SIG-M5 (cell line): Measurements from ENCODE around the gene ZFYVE21.

Experiments used
- DNase-seq: peaks from one replicate; lab custom pipeline; 2025; lab: John Stamatoyannopoulos, UW

ZFYVE21 gene

DNA sequence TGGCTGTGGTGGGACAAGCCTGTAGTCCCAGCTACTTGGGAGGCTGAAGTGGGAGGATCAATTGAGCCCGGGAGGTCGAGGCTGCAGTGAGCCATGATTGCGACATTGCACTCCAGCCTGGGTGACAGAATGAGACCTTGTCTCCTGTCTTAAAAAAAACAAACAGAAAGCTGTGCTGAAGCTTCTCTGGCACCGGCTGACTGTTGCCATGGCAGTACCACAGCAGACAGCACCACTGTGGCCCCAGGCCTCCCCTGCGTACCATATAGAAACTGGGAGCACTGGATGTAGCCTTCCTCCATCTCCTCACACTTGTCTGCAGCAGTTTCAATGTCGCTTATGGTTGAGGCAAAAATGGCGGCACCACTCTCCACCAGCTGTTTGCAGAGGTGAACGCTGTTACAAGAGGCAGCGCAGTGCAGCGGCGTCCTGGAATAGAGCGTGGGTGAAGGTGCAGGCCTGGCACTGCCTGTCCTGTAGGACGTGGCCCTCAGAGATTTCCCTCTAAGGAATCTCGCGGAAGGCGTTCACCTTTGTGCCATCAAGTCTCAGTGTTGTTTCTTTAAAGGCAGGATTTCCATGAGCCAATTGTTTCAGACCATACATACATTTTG is 21.9 kb downstream of the ZFYVE21 start:
- DNase-seq = no peak

DNA sequence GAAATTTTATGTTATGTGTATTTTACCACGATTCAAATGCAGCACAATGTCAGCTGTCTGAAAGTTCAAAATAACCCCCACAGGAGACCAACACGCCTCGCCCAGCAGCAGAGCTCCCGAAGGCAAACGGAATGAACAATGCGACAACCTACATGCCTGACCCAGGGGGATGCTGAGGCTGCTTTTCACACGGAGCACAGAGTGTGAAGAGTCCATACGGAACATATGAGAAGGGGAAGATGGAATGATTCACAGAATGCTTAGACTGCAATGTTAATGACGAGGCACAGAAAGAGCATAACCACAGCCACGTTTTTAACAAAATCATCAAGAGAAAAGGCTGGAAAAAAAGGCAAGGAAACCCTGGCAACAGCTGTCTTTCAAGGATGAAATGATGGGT is 22.6 kb downstream of the ZFYVE21 start:
- no peak for DNase-seq

DNA sequence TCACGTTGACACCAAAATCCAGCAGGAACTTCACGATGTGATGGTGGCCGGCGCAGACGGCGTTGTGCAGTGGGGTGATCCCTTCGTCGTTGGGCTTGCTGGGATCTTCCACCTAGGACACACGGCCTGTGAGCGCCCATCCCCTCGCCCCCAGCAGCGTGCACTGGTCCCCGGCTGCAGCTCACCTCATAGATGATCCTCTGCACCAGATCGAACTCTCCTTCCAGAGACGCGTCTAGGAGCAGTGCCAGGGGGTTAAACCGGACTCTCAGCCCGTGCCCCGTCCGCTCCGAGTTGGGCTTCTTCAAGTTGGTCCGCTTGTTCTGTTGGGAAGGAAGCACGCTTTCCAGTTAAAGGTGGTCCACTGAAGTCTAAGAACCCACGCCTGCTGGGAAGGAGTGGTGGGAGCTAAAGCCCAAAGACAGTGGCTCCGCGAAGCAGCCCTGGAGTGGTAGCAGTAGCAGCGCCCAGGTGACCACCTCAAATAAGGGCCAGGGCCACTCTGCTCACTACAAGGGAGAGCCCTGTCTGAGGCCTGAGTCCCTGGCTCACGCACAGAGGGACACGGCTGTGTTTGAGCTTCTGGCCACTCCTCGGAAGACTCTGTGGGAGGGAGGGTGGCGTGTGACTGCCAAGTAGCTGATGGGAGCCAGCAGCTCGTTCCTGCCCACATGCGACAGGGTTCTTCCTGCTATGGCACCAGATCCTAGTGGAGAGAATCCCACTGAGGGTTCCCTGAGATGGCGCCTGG is 23.3 kb downstream of the ZFYVE21 start:
- DNase-seq = no peak

DNA sequence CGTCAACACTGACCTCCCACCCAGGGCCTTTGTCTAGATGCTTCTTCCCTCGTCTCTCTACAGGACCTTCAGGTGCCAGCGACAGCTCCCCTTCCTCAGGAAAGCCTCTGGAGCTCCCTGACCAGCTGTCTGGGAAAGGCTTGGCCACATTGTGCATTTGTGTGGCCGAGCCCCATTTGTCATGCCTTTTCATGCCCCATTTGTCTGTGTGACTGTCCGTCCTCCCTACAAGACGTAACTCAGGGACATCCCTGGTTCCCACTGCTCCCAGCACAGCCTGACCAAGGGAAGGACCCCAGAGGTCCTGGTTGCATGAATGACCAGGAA is 23.8 kb downstream of the ZFYVE21 start:
- DNase-seq = no peak

DNA sequence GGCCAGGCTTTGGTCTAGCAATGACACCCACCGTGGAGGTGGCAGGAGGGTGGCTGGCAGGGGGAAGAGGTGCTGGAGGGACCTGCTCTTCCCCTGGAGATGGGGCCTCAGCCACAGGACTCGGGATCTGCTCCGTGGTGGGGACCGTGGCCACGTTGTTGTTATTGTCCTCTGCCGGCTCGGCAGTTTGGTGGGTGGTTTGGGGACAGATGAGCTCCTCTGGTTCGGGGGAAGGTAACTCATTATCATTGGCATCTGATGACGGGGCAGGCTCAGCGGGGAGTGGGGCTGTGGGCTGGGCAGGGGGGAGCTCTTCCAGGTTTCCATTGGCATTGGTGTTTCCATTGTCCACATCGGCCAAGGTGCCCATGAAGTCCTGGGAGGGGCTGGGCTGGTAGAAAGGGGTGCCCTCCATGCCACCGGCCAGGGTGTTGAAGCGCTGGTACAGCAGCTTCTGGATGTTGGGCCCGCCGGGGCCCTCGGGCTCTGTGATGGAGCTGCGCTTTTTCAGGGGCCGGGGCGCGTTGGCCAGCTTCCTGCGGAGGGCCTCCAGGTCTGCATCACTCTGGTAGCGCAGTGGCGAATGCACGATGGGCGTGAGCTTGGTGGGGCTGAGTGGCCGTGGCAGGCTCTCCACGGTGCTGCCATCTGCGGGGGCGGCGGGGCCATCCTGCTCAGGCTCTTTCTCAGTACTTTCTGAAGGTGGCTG is 24.3 kb downstream of the ZFYVE21 start:
- no peak for DNase-seq

DNA sequence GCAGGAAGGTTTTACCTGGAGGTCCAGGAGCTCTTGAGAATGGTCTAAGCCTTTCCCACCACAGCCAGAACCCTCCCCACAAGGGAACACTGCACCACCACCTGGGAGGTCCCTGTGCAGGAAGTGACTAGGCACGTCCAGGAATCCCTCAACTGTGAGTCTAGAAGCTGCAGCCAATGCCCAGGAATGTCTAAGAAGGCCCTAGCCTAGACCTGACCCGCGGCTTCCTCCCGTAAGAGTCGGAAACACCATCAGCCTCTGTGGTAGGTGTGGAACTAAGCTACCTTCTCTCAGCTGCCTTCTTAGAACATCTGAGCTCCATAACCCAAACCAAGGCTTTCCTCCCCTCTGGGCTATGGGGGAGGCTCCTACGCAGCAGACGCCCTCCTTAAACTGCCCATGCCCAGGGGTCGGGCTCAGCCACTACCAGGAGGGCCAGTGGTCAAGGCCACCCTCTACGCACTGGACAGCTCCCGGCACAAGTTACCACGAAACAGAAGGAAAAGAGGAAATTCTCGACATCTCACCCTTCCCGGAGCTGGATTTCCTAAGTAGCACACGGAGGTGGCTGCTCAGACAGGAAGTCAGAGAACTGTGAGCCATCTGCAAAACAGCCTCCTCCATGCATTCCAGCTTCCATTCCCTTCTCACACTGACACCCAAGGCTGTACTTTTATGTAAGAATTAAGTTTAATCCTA is 25.5 kb downstream of the ZFYVE21 start:
- no peak for DNase-seq

DNA sequence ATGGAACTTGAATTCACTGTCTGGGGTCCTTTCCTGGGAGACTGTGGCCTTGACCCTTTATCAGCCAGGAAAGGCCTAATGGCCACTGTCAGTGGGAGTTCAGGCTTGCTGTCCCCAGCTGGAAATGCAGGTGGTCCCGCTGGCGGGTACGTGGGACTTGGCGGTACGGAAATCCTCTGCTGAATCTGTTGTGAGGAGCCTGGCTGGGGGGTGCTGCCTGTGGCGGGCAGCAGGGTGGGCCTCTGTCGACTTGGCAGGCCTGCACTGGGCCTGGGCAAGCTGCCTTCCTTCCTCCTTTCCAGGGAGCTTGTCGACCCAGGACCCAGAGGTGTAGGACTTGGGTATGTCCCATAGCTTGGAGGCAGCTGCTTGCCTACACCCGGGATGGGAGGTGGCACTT is 26.3 kb downstream of the ZFYVE21 start:
- DNase-seq = no peak

DNA sequence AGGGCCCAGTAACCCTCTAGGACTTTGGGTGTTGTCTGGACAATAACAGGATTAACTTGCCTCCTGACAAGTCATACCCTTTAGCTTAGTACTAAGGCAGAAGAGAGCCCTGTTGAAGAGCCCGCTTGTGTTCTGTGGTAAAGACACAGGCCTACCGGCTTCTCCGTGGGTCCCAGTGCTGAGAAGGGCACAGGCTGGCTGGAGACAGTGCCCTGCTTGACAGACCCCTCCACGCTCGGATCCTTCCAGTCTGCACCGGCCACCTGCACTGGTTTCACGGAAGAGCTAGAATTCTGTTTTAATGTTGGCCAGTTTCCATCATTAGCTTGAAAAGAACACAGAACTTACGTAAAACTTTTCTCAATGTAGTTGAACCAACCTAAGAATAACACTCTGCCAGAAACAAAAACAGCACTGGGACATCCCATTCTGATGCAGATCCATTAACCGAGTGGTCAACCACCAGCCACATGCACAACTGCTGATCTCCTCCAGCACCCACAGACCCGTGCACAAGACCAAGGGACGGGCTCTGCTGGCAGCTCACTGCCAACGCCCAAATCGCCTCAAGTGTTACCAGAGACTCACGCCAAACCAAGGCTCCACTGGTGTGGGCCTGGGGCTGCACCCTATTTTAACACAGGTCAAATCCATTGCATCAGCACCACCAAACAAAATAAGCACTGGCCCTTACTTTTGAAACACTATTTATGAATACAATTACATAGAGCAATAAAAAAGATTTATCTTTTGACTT is 27.1 kb downstream of the ZFYVE21 start:
- DNase-seq = no peak

DNA sequence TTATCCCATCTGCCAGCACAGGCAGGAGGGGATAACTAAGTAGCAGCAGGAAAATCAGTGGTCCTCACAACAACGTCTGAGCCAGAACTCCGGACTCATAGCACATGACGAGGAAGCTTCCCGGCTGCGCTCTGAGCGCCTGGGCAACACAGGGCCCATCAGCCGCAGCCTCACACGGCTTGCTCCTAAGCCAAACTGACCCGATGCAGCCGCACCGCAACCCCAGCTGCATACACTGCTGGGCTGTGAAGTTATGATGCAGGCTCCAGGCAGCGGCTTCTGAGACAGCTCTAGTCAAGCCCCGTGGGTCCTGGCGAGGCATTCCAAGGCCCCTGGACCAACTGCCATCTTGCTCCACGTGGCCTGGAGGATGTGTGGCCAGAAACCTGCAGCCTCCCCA is 28.1 kb downstream of the ZFYVE21 start:
- no peak for DNase-seq

DNA sequence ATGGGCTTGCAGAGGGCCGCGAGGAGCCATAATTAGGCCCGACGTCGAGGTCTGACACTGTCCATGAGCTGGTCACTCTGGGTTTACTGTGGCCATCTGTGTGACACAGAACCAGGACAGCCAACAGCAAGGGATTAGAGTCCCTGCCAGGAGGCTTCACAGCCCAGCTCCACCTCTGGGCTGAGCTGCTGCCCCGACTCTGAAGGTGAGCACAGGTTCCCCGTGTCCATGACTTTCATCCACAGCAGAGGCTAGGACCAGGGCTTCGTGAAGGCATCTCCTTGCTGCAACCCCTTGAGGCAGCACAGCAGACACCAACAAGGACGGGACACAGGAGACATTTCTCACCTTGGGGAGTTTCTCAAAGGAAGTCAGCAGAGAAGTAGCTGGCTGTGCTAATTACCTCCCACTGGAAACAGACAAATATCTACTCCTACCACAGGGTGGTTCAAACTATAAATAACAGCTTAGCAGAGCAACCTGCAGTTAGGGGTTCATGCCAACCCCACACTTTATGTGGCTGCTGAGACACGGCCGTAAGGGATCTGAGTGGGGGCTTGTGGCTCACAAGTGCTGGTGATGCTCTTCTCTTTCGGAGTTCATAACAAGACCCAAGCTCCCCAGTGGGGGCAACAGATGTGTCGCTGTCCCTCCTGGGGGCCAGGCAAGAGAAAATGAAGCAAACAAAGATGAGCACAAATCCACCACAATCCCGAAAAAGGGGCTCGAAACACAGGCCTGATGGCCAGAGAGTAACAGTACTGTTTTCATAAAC is 29.2 kb downstream of the ZFYVE21 start:
- no peak for DNase-seq

DNA sequence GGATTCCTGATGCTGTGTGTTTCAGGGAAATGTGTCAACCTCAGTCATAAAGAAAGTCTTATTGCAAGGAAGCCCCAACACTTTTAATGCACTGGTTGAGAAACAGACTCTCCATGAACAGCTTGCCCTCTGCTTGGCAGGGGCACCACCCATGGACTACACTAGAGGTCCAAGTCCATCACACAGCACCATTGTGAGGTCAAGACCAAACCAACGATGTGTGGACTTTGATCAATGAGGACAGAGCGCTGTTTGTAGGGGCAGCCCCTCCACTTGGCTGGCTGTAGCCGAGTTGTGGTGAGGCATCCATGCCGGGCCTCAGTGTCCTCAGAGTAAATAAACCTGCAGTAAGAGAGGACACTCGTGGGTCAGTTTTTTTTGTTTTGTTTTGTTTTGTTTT is 29.8 kb downstream of the ZFYVE21 start:
- no peak for DNase-seq

DNA sequence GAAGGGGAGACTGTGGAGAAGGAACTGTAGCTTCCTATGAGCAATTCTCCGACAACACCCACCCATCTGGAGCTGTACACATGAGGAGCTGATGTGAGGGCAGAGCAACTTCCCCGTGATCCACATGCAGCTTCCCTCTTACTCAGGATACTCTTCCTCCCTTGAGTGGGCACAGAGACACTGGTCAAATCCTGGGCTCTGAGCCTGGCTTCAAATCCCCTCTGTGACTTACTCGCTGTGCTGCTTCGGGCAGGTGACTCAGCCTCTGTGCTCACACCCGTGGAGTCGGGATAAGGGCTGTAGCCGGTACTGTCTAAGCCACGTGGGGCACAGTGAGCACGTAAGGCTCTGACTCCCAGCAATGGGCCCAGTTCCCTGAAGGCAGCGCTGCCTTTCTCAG is 31.1 kb downstream of the ZFYVE21 start:
- DNase-seq = no peak

DNA sequence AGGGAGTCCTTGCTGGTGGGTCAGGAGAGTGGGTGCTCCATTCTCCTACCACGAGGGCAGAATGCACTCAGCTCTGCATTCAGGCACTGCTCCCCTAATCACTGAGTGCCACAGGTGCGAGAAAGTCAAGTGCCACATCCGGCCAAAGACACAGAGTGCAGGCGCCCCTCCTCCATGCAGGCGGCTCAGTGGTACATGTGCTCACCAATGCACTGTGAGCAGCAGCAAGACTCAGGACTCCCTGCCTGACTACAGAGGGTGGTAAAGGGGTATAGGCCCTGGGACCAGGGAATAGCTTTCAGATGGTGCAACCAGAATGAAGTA is 32.9 kb downstream of the ZFYVE21 start:
- DNase-seq = no peak

DNA sequence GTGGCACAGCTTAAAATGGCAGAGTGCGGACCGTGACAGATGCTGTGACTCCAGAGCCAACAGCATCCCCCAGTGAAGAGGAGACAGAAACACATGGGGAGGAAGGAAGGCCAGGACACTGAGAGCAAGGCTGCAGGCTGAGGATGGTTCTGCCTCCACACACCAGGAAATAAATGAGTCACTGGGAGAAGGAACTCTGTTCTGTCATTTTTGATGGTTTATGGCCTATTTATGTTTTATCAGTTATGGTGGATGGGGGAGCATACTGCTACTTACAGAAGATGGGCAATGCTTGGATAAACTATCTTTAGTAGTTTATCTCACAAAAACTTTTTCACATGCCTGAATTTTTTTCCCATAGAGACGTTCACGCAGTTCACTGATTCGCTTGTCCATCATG is 33.8 kb downstream of the ZFYVE21 start:
- DNase-seq = no peak

DNA sequence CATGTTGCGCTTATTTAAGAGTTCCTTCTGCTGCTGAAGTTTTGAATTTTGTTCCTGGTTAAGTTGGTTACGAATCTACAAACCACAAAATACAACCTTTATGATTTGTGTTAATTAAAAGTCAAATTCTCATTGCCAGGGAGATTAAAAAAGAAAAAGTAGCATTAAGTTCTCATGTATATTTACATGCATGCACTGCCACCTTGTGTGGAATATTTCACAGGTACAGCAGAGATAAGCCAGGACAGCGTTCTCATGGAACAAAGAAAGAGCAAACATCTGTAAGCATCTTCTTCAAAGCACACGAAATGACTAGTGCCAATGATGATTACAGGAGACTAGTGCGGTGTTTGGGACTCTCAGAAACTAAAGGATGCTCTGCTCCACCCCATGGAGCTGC is 34.2 kb downstream of the ZFYVE21 start:
- no peak for DNase-seq

DNA sequence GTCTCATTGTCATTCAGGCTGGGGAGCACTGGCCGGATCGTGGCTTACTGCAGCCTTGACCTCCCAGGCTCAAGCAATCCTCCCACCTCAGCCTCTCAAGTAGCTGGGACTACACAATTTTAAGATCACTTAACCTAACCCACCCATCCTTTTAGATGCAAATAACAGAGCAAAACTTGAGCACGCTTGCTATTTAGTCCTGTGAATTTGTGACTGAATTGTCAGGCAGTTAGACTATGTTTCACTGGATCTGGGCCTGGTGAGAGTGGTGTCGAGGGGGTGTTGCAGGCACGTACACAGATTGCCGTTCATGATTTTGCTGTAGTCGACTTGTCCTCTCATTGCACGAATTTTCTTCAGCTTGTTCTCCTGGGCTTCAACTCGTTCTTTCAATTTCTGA is 38.2 kb downstream of the ZFYVE21 start:
- DNase-seq = no peak

DNA sequence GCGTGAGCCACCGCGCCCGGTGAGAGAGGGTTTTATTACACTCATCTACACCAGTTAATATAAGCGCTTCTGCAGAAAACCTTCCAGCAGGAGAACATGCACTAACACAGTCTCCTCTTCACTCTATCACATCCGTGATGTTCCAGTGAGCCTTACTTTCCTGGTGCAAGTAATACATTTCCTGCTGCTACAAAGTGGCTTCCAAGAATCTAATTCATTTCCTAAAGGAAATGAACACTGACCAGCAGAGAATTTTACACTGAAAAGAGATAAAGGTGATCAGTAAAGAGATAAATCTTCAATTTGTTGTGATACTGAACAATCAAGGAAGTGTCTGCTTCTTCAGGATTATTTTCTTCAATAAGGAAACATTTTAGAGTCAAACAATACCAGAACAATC is 39.5 kb downstream of the ZFYVE21 start:
- no peak for DNase-seq

DNA sequence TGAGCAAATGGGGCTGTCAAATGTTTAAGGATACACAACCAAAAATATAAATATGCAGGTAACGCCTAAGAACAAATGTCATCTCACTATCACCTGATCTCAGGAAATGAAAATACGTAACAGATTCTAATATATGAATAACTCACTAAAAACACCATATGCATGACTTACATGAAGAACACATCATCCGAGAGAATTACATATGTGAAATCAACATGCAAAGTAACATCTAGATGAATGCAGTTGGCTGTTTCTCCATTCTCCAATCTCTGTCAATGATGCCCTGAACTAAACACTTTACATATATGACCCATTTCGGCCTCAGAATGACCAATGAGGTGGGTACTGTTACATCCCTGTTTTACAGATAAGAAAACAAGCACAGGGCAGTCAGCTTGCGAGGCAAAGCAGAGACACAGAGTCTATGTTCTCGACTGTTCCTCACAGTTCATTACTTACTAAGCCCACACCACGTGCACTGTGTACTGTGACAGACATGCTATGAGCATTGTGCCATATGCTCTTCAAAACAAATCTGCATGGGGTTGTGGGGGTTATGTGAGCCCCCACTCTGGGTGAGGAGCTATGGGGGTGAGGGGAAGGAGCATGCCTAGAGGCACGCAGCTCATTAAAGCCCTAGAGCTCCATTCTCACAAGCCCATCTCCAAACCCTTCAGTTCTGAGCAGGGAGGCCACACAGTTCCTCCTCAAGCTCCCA is 42.6 kb downstream of the ZFYVE21 start:
- DNase-seq = no peak

DNA sequence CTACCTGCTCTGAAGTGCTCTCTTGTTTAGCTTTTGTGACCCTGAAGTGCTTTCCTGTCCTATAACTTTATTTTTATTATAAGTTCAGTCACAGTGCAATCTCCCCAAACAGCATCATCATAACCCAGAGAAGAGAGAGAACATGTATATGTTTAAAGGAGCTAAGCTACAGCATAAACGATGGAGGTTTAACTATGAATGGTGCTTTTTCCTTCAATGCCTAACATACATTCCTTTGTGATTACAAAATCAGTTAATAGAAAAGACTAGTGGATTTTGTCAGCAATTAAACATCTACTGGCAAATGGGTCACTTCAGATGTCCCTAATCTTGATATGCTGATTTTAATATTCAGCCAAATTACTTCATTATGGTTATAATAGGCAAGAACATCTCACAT is 46.4 kb downstream of the ZFYVE21 start:
- DNase-seq = no peak

DNA sequence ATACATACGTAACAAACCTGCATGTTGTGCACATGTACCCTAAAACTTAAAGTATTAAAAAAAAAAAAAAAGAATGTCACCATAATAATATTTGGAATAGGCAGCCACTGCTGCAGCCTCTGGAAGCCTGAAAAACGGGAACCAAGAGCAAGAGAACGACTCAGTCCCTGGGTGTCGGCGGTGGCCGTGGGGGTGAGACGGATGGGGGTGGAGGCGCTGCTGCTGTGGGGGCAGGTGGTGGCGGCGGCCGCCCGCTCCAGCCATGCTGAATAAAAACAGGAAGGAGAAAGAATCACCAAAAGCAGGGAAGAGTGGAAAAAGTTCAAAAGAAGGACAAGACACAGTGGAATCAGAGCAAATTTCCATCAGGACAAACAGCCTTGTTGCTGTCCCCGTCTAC is 46.9 kb downstream of the ZFYVE21 start:
- no peak for DNase-seq
